ENCODE data around the gene TP53TG5.

TP53TG5 gene

DNA sequence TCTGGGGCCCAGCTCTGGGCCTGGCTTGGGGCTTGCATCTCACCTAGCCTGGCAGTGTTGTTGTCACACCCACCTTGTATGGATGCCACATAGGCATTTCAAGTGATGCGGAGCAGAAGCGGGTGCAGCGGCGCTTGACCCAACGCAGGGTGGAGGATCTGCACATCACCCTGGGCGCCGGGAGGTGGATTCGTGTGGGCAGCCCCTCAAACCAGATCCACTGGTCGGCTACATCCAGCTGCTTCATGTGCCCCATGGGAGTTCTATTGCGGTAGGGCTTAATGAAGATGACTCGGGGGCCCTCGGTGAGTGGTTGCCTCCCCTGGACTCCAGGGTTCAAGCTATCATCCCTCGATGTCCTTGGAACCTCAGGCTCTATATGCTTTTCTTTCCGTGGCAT, 3.2 kb downstream of the TP53TG5 start:
- Histone ChIP-seq H3K36me3 (ENCODE audit: insufficient read depth, low read length) (no peaks in the 10 kb centered on the region), H2AFZ (ENCODE audit: low read length, unreplicated experiment) (no peak overlapping the region), H3K4me1 (ENCODE audit: control insufficient read depth, insufficient read depth, low read length, unreplicated experiment) (peaks cover 5% of the 10 kb centered on the region), H3K27ac (ENCODE audit: low read depth, low read length) (no peak overlapping the region), H3K27me3 (ENCODE audit: insufficient read depth, low read length) (no peaks in the 10 kb centered on the region), H3K79me2 (ENCODE audit: control insufficient read depth, insufficient read depth, low read length, unreplicated experiment) (no peaks in the 10 kb centered on the region), H3K4me3 (ENCODE audit: low read depth, low read length) (no peak overlapping the region)

- Histone ChIP-seq H2AFZ (ENCODE audit: low read length, unreplicated experiment) (no peak overlapping the region), H3K36me3 (ENCODE audit: insufficient read depth, low read length) (no peaks in the 10 kb centered on the region), H3K4me1 (ENCODE audit: control insufficient read depth, insufficient read depth, low read length, unreplicated experiment) (peaks cover 5% of the 10 kb centered on the region), H3K4me3 (ENCODE audit: low read depth, low read length) (peak overlapping the region; percentile 79; the same call in 1 of the 2 replicates), H3K27ac (ENCODE audit: low read depth, low read length) (no peak overlapping the region), H3K79me2 (ENCODE audit: control insufficient read depth, insufficient read depth, low read length, unreplicated experiment) (no peaks in the 10 kb centered on the region), H3K27me3 (ENCODE audit: insufficient read depth, low read length) (no peaks in the 10 kb centered on the region)
Measured at GRCh38 chr20:45374101-45374467, 4.0 kb downstream of the TP53TG5 start.

DNA sequence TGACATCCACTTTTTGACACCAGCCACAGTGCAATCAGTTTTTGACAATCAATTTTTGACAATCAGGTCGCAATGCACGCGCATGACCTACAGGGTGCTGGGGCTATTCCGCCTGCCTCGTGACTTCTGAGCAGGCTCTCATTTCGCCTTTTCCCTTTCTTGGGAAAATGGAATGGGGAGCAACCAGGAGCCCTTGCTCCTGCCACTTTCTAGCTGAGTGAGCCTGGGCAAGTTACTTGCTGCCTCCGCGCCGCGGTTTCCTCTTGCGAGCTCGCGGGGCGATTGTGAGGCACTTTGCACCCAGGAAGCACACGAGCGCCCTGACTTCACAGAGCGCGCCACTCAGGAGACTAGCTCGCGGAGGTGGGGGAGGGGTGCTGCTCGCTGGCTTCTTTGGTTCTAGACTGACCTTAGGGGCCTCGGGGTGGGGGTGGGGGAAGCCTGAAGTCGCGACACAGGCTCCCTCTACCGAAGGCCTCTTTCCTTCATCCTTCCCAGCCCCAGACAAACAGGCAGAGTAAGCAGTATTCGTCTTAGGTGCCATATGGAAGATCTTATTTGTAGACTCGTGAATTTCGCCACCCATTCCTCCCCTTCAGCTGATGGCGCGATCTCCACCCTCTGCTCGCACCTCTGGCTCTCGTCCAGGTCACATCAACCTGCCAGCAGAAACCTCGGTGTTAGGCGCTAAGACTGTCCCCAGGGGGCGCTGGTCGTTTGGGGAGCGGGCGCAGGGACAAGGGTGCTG, 4.6 kb downstream of the TP53TG5 start:
- peaks cover 5% of the 10 kb centered on the region for H3K4me1 ChIP-seq (ENCODE audit: control insufficient read depth, insufficient read depth, low read length, unreplicated experiment)
- H3K27ac ChIP-seq (ENCODE audit: low read depth, low read length), result no peak overlapping the region
- no peaks in the 10 kb centered on the region for H3K36me3 ChIP-seq (ENCODE audit: insufficient read depth, low read length)
- H3K79me2 ChIP-seq (ENCODE audit: control insufficient read depth, insufficient read depth, low read length, unreplicated experiment), result no peaks in the 10 kb centered on the region
- H3K4me3 ChIP-seq (ENCODE audit: low read depth, low read length), result peak overlapping the region; percentile 79
- no peaks in the 10 kb centered on the region for H3K27me3 ChIP-seq (ENCODE audit: insufficient read depth, low read length)
- peak overlapping the region; percentile 83 for H2AFZ ChIP-seq (ENCODE audit: low read length, unreplicated experiment)

GRCh38 chr20:45372646-45373352, 5.3 kb downstream of the TP53TG5 start:
- H2AFZ ChIP-seq (ENCODE audit: low read length, unreplicated experiment), result no peak overlapping the region
- H3K4me3 ChIP-seq (ENCODE audit: low read depth, low read length), result peak overlapping the region; percentile 79
- no peaks in the 10 kb centered on the region for H3K79me2 ChIP-seq (ENCODE audit: control insufficient read depth, insufficient read depth, low read length, unreplicated experiment)
- H3K27me3 ChIP-seq (ENCODE audit: insufficient read depth, low read length), result no peaks in the 10 kb centered on the region
- no peaks in the 10 kb centered on the region for H3K36me3 ChIP-seq (ENCODE audit: insufficient read depth, low read length)
- no peak overlapping the region for H3K27ac ChIP-seq (ENCODE audit: low read depth, low read length)
- peaks cover 5% of the 10 kb centered on the region for H3K4me1 ChIP-seq (ENCODE audit: control insufficient read depth, insufficient read depth, low read length, unreplicated experiment)

DNA sequence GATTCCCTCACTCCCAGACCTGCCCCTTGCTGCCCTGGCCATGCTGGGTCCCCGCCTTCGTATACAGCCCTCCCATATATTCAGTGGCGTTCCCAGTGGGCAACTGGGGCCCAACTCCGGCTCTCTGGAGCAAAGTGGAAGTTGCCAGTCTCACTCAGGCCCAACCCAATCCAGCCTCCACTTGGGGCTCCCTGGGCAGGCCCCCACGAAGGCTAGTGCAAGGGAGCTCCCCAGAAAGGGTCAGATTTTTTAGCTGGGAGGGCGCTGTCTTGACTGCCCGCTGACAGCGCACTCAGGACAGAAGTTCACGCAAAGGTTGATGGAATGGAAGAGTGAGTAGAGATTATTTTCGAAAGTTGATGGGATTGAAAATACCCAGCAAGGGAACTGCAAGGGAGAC, 5.9 kb downstream of the TP53TG5 start:
- Histone ChIP-seq H3K79me2 (ENCODE audit: control insufficient read depth, insufficient read depth, low read length, unreplicated experiment) (no peaks in the 10 kb centered on the region), H3K4me3 (ENCODE audit: low read depth, low read length) (no peak overlapping the region), H2AFZ (ENCODE audit: low read length, unreplicated experiment) (no peak overlapping the region), H3K36me3 (ENCODE audit: insufficient read depth, low read length) (0 out of 2 replicates have a peak, but pooled peaks cover 4% of the 10 kb centered on the region), H3K4me1 (ENCODE audit: control insufficient read depth, insufficient read depth, low read length, unreplicated experiment) (peaks cover 5% of the 10 kb centered on the region), H3K27ac (ENCODE audit: low read depth, low read length) (no peak overlapping the region), H3K27me3 (ENCODE audit: insufficient read depth, low read length) (no peaks in the 10 kb centered on the region)

- Histone ChIP-seq H3K4me1 (ENCODE audit: control insufficient read depth, insufficient read depth, low read length, unreplicated experiment) (peaks cover 5% of the 10 kb centered on the region), H3K36me3 (ENCODE audit: insufficient read depth, low read length) (peaks cover 4% of the 10 kb centered on the region; the same call in 1 of the 2 replicates), H2AFZ (ENCODE audit: low read length, unreplicated experiment) (no peak overlapping the region), H3K27me3 (ENCODE audit: insufficient read depth, low read length) (no peaks in the 10 kb centered on the region), H3K4me3 (ENCODE audit: low read depth, low read length) (no peak overlapping the region), H3K27ac (ENCODE audit: low read depth, low read length) (no peak overlapping the region), H3K79me2 (ENCODE audit: control insufficient read depth, insufficient read depth, low read length, unreplicated experiment) (no peaks in the 10 kb centered on the region)
Measured at GRCh38 chr20:45370571-45371160, 7.5 kb downstream of the TP53TG5 start.

DNA sequence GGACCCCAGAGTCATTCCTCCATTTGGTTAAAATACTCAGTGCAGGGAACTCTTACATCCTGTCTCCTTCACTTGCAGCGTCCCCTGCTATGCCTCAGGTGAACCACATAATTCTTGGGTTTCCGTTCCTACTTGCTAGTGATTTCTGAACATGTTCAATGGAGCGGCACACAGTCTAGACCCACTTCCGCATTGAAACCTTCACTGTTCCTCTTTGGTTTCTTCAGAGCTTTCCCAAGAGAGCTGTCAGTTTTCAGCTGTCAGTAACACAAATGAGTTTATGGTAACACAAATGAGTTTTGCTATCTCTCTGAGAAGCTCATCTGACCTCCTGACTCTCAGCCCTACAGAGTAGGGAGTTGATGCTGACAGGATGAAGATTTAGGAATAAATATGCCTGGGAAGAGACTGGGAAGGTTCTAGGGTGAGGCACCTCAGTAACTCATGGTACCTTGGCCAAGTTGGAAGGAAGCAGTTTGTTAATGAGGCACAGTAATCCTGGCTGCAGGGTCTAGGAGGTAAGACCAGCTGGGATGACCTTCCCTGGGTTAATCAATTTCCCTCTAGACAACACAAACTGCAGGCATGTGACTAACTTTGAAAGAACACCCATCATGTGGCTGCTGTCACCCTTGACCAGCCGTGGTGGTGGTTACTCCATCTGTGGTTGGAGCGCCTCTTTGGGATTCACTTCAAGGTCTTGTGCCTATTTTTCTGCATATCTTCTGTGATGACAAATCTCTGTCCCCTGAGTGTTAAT, 9.7 kb downstream of the TP53TG5 start:
- Histone ChIP-seq H2AFZ (ENCODE audit: low read length, unreplicated experiment) (no peak overlapping the region), H3K4me3 (ENCODE audit: low read depth, low read length) (no peak overlapping the region), H3K4me1 (ENCODE audit: control insufficient read depth, insufficient read depth, low read length, unreplicated experiment) (peaks cover 9% of the 10 kb centered on the region), H3K36me3 (ENCODE audit: insufficient read depth, low read length) (peaks cover 4% of the 10 kb centered on the region; the same call in 1 of the 2 replicates), H3K27ac (ENCODE audit: low read depth, low read length) (no peak overlapping the region), H3K27me3 (ENCODE audit: insufficient read depth, low read length) (no peaks in the 10 kb centered on the region), H3K79me2 (ENCODE audit: control insufficient read depth, insufficient read depth, low read length, unreplicated experiment) (peaks cover 8% of the 10 kb centered on the region)

DNA sequence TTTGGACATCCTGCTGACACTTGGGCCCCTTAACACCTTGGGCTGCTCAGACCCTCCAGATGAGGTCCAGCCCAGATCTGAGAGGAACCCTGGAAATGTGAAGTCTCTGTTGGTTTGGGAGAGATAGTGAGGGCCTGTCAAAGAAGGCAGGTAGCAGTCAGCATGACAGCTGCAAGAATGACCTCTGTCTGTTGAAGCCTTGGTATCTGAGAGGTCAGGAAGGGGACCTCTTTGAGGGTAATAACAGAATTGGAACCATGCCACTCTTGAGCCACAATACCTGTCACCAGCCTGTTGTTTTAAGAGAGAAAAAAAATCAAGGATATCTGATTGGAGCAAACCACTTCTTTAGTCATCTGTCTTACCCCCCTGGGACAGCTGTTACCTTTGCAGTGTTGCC, 11.0 kb downstream of the TP53TG5 start:
- no peak overlapping the region for H3K27ac ChIP-seq (ENCODE audit: low read depth, low read length)
- H3K4me1 ChIP-seq (ENCODE audit: control insufficient read depth, insufficient read depth, low read length, unreplicated experiment), result peaks cover 8% of the 10 kb centered on the region
- peaks cover 8% of the 10 kb centered on the region for H3K79me2 ChIP-seq (ENCODE audit: control insufficient read depth, insufficient read depth, low read length, unreplicated experiment)
- no peak overlapping the region for H3K4me3 ChIP-seq (ENCODE audit: low read depth, low read length)
- peaks cover 4% of the 10 kb centered on the region; the same call in 1 of the 2 replicates for H3K36me3 ChIP-seq (ENCODE audit: insufficient read depth, low read length)
- H3K27me3 ChIP-seq (ENCODE audit: insufficient read depth, low read length), result no peaks in the 10 kb centered on the region
- H2AFZ ChIP-seq (ENCODE audit: low read length, unreplicated experiment), result no peak overlapping the region

- no peak overlapping the region for H3K4me3 ChIP-seq (ENCODE audit: low read depth, low read length)
- no peaks in the 10 kb centered on the region for H3K27me3 ChIP-seq (ENCODE audit: insufficient read depth, low read length)
- peaks cover 8% of the 10 kb centered on the region for H3K79me2 ChIP-seq (ENCODE audit: control insufficient read depth, insufficient read depth, low read length, unreplicated experiment)
- no peak overlapping the region for H3K27ac ChIP-seq (ENCODE audit: low read depth, low read length)
- H3K4me1 ChIP-seq (ENCODE audit: control insufficient read depth, insufficient read depth, low read length, unreplicated experiment), result peaks cover 8% of the 10 kb centered on the region
- peaks cover 4% of the 10 kb centered on the region; the same call in 1 of the 2 replicates for H3K36me3 ChIP-seq (ENCODE audit: insufficient read depth, low read length)
- no peak overlapping the region for H2AFZ ChIP-seq (ENCODE audit: low read length, unreplicated experiment)
Measured at GRCh38 chr20:45366631-45367030, 11.5 kb downstream of the TP53TG5 start.

DNA sequence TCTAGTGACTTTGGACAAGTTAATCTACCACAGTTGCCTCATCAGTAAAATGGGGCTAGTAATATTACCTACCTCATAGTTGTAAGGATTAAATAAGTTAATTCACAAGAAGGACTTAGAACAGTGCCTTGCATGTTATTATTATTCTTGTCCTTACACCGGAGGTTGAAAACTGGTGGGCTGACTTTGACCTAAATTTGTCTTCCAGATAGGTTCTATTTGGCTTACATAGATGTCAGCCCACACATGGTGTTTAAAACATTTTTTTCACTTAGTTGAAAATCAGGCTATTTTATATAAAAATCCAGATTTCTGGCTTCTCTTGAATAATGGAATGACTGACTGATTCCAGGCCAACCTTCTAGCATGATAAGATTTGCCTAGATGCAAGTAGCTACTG, 11.9 kb downstream of the TP53TG5 start:
- no peak overlapping the region for H3K27ac ChIP-seq (ENCODE audit: low read depth, low read length)
- no peak overlapping the region for H3K4me3 ChIP-seq (ENCODE audit: low read depth, low read length)
- peaks cover 8% of the 10 kb centered on the region for H3K79me2 ChIP-seq (ENCODE audit: control insufficient read depth, insufficient read depth, low read length, unreplicated experiment)
- H3K36me3 ChIP-seq (ENCODE audit: insufficient read depth, low read length), result peaks cover 4% of the 10 kb centered on the region; the same call in 1 of the 2 replicates
- H2AFZ ChIP-seq (ENCODE audit: low read length, unreplicated experiment), result no peak overlapping the region
- peaks cover 10% of the 10 kb centered on the region for H3K4me1 ChIP-seq (ENCODE audit: control insufficient read depth, insufficient read depth, low read length, unreplicated experiment)
- no peaks in the 10 kb centered on the region for H3K27me3 ChIP-seq (ENCODE audit: insufficient read depth, low read length)
